Sigmoid colon (tissue), 7 donors: ENCODE measurements around the gene TSC2. TPM values are rescaled to one million over a fixed set of nuclear protein-coding genes. Genes with fewer than 3 reads are reported as not detected.

Source experiments
- DNase-seq: peaks from one replicate; pipeline ENCODE4 v3.0.0-alpha.2; 2019
- H3K27ac ChIP-seq, 4 donors: fragments of 200-600 bp; sonication (generic); one replicate each; pipeline ENCODE4 v1.5.1; 2016 to 2019; ENCODE audit warnings: mild to moderate bottlenecking in 1 of 4
- H3K27me3 ChIP-seq, 3 donors: fragments of 200-600 bp; sonication (generic); one replicate each; pipeline ENCODE4 v1.5.1; 2019; ENCODE audit warnings: mild to moderate bottlenecking in 1 of 3
- H3K36me3 ChIP-seq, 4 donors: fragments of 200-600 bp; sonication (generic); one replicate each; pipeline ENCODE4 v1.5.1; 2016 to 2019
- H3K4me1 ChIP-seq, 4 donors: fragments of 200-600 bp; sonication (generic); one replicate each; pipeline ENCODE4 v1.5.1; 2017 to 2019
- H3K4me3 ChIP-seq, 4 donors: fragments of 200-600 bp; sonication (generic); one replicate each; pipeline ENCODE4 v1.5.1; 2017 to 2019; ENCODE audit warnings: mild to moderate bottlenecking in 2 of 4, moderate library complexity in 1 of 4
- H3K9me3 ChIP-seq, 4 donors: fragments of 200-600 bp in 3 of 4; sonication (generic) in 3 of 4; one replicate each; pipeline versions ENCODE4 v1.5.1 to v1.6.1; 2013 to 2019
- CTCF ChIP-seq, 4 experiments: fragments of 450-650 bp in 3 of 4; fragments of 200-600 bp in 1 of 4; IDR thresholded peaks; one replicate each; pipeline ENCODE4 v1.5.1; 2016 to 2019; ENCODE audit warnings: antibody characterized with exemption in 4 of 4, mild to moderate bottlenecking in 3 of 4, moderate library complexity in 2 of 4
- EP300 ChIP-seq, 4 donors: sonication (generic); formaldehyde crosslinking; IDR thresholded peaks; one replicate each; pipeline ENCODE4 v1.6.1; 2017; ENCODE audit warnings: antibody characterized with exemption in 4 of 4
- POLR2A ChIP-seq, 2 donors: fragments of 450-650 bp; IDR thresholded peaks; one replicate each; pipeline ENCODE4 v1.6.1; 2016; ENCODE audit warnings: antibody characterized with exemption in 2 of 2, mild to moderate bottlenecking in 2 of 2, moderate library complexity in 2 of 2
- POLR2AphosphoS5 ChIP-seq, 4 donors: sonication (generic); formaldehyde crosslinking; IDR thresholded peaks; one replicate each; pipeline ENCODE4 v1.6.1; 2017; ENCODE audit warnings: antibody characterized with exemption in 4 of 4
- WGBS, 2 donors: extraction: QIAGEN DNeasy Blood & Tissue Kit; methylation state at CpG; one replicate each; pipeline ENCODE4 v1.1.7; 2013; 5-methylcytosine and 5-hydroxymethylcytosine counted together
- intact Hi-C: fragments of 100-400 bp; cut with DNase I; formaldehyde crosslinking; loops from one replicate; pipeline ENCODE4 v1.15.1; 2023
- polyA plus RNA-seq, 3 donors: library from polyadenylated mRNA; stranded (reverse); fragments of 200-250 nt; gene quantifications; one replicate each; pipeline ENCODE4 v1.2.3, GENCODE V29; 2013
- total RNA-seq, 4 donors: library from RNA; depleted of rRNA; stranded (reverse); fragments of >200 nt; gene quantifications; one replicate each; pipeline ENCODE4 v1.1.0, GENCODE V29; 2016
- donor health status: healthy with polysubstance abuse.
- donor health status: Bipolar disorder and iron deficiency.
- donor health status: healthy.

The TSC2 gene
- total and polyA plus RNA-seq, 7 donors: 16.9 to 80.9 (median 34.6) TPM

GRCh38 chr16:2078096-2078495 lies 30.3 kb downstream of the TSC2 start:
- WGBS, 2 donors: 96 to 98% methylated on average over 7 of the region's 7 CpGs
- no peak overlapping the region for H3K27ac ChIP-seq
- H3K36me3 ChIP-seq: peaks cover 37 to 89% (median 59%) of the 10 kb centered on the region in 4 donors
- H3K27me3 ChIP-seq: no peaks in the 10 kb centered on the region
- peaks cover 0 to 18% (median 13%) of the 10 kb centered on the region in 4 donors for H3K4me1 ChIP-seq
- no peak overlapping the region for H3K4me3 ChIP-seq
- DNase-seq: no peak
- intact Hi-C loops: no loop called here
- no peak for TF ChIP-seq EP300 (IDR thresholded peaks at IDR 0.05)
- no peak for TF ChIP-seq POLR2A (IDR thresholded peaks at IDR 0.05)
- TF ChIP-seq POLR2AphosphoS5 (IDR thresholded peaks at IDR 0.05): no peak
- no peak for TF ChIP-seq CTCF (IDR thresholded peaks at IDR 0.05)
- H3K9me3 ChIP-seq: no peaks in the 10 kb centered on the region

- H3K9me3 ChIP-seq: no peaks in the 10 kb centered on the region
- no peaks in the 10 kb centered on the region for H3K27me3 ChIP-seq
- WGBS, 2 donors: 95% methylated on average over 23 of the region's 23 CpGs
- peaks cover 0 to 23% (median 18%) of the 10 kb centered on the region in 4 donors for H3K4me1 ChIP-seq
- TF ChIP-seq POLR2AphosphoS5 (IDR thresholded peaks at IDR 0.05) (no peak), POLR2A (IDR thresholded peaks at IDR 0.05) (no peak), CTCF (IDR thresholded peaks at IDR 0.05) (no peak), EP300 (IDR thresholded peaks at IDR 0.05) (no peak)
- no peak overlapping the region for H3K27ac ChIP-seq
- peaks cover 32 to 83% (median 54%) of the 10 kb centered on the region in 4 donors for H3K36me3 ChIP-seq
- intact Hi-C loops: no loop called here
- H3K4me3 ChIP-seq: no peak overlapping the region
- no peak for DNase-seq
Measured at GRCh38 chr16:2078691-2079090, 30.9 kb downstream of the TSC2 start.

- no peak for DNase-seq
- 96% methylated on average over 30 of the region's 30 CpGs for WGBS, 2 donors
- Histone ChIP-seq H3K4me3 (no peak overlapping the region), H3K27ac (no peak overlapping the region), H3K9me3 (no peaks in the 10 kb centered on the region), H3K27me3 (no peaks in the 10 kb centered on the region), H3K4me1 (peaks cover 0 to 27% (median 22%) of the 10 kb centered on the region in 4 donors), H3K36me3 (peaks cover 25 to 82% (median 47%) of the 10 kb centered on the region in 4 donors)
- no peak for TF ChIP-seq POLR2AphosphoS5 (IDR thresholded peaks at IDR 0.05)
- TF ChIP-seq CTCF (IDR thresholded peaks at IDR 0.05): no peak
- no peak for TF ChIP-seq POLR2A (IDR thresholded peaks at IDR 0.05)
- TF ChIP-seq EP300 (IDR thresholded peaks at IDR 0.05): no peak
- intact Hi-C loops: no loop called here
Measured at GRCh38 chr16:2079311-2079800, 31.6 kb downstream of the TSC2 start.

- Histone ChIP-seq H3K4me3 (no peak overlapping the region), H3K9me3 (no peaks in the 10 kb centered on the region), H3K36me3 (peaks cover 21 to 82% (median 43%) of the 10 kb centered on the region in 4 donors), H3K27ac (no peak overlapping the region), H3K27me3 (no peaks in the 10 kb centered on the region), H3K4me1 (peaks cover 0 to 27% (median 22%) of the 10 kb centered on the region in 4 donors)
- WGBS, 2 donors: 88 to 93% methylated on average over 16 of the region's 16 CpGs
- no peak for TF ChIP-seq POLR2AphosphoS5 (IDR thresholded peaks at IDR 0.05)
- no peak for TF ChIP-seq EP300 (IDR thresholded peaks at IDR 0.05)
- TF ChIP-seq CTCF (IDR thresholded peaks at IDR 0.05): no peak
- TF ChIP-seq POLR2A (IDR thresholded peaks at IDR 0.05): no peak
- DNase-seq: no peak
- intact Hi-C loops: no loop called here
Measured at GRCh38 chr16:2079991-2080390, 32.2 kb downstream of the TSC2 start.
